Uterus (tissue), 2 donors: ENCODE data around the gene CD48.

Experiments used
- POLR2A ChIP-seq, 2 donors: fragments of 450-650 bp; IDR thresholded peaks; one replicate each; pipeline ENCODE4 v1.6.1; 2016; ENCODE audit warnings: antibody characterized with exemption in 2 of 2, mild to moderate bottlenecking in 1 of 2, moderate library complexity in 1 of 2
- TF ChIP-seq, protein P1 (sequence below), 4 experiments: fragments of 200-600 bp in 2 of 4; fragments of 450-650 bp in 2 of 4; sonication (generic) in 2 of 4; IDR thresholded peaks; one replicate each; pipeline ENCODE4 v1.5.1; 2016 to 2019; ENCODE audit warnings: antibody characterized with exemption in 4 of 4, mild to moderate bottlenecking in 2 of 4, moderate library complexity in 1 of 4

DNA sequence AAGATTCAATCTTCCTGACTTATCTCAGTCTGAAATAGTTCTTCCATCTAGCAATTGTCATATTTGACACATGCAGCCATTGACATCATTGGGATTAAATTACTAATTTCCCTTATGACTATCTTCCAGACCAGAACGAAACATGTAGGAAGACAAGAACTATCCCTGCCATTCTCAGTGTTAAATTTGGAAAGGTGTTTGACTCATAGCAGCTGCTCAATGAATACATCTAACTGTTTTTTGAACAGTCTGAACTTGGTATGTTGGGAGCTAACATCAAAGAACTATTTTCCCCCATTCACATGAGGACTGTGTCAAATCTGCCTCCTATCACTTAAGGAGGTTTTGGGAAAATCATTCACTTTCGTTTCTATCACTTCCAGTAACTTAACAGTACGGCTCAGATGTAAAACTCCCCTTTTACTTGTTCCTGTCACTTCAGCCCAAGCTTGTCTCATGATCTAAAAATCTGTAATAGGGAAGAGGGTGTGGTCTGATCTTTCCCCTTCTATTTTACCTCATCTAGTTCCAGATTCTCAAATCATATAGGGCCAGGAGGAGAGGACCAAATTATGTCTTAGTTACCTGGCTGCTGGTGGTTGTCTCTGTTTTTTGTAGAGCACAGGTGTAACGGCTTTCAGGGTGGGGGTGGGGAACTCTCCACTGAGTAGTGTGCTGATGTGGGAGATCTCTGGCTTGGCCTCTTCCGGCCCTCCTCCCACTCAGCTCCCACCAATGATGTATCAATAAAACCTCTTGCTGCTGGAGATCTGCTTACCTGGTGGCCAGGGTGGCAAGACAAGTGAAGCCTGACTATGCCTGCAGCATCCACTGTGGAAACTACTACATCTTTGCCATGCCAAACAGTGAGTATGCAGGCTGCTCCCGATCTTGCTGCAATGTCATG lies 38.6 kb downstream of the CD48 start:
- TF ChIP-seq, protein P1, sequence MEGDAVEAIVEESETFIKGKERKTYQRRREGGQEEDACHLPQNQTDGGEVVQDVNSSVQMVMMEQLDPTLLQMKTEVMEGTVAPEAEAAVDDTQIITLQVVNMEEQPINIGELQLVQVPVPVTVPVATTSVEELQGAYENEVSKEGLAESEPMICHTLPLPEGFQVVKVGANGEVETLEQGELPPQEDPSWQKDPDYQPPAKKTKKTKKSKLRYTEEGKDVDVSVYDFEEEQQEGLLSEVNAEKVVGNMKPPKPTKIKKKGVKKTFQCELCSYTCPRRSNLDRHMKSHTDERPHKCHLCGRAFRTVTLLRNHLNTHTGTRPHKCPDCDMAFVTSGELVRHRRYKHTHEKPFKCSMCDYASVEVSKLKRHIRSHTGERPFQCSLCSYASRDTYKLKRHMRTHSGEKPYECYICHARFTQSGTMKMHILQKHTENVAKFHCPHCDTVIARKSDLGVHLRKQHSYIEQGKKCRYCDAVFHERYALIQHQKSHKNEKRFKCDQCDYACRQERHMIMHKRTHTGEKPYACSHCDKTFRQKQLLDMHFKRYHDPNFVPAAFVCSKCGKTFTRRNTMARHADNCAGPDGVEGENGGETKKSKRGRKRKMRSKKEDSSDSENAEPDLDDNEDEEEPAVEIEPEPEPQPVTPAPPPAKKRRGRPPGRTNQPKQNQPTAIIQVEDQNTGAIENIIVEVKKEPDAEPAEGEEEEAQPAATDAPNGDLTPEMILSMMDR (IDR thresholded peaks at IDR 0.05), result no peak
- TF ChIP-seq POLR2A (IDR thresholded peaks at IDR 0.05), result no peak
